HK-2 (cell line): ENCODE measurements around the gene DCDC2C.
"Not testable (repeated sequence)": the region's sequence is repeated elsewhere in the genome, so short reads cannot be mapped to it uniquely, and the experiment has no call there.

Experiments used
- DNase-seq: peaks from one replicate; pipeline ENCODE4 v3.0.0-alpha.2; 2018; ENCODE audit not compliant: unreplicated experiment

DCDC2C gene, protein sequence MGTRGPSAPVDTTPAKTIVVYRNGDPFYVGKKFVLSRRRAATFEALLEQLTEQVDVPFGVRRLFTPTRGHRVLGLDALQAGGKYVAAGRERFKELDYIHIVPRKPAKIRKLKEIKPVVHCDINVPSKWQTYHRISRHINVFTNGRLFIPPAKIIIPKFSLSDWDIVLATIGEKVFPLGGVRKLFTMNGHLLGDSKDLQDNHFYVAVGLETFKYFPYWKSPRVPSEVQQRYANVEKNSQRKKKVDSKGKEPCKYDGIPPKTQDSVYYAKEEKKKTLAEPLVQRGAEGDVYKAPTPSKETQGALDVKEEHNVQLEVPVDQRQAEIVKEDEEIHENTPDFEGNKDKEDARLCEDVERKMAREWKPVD

GRCh38 chr2:3703236-3703756, at the start of gene DCDC2C:
DCDC2C (plus strand) TSS chr2:3703575; CDS start chr2:3703752, 177 bp downstream.
- DNase-seq = no peak

DNA sequence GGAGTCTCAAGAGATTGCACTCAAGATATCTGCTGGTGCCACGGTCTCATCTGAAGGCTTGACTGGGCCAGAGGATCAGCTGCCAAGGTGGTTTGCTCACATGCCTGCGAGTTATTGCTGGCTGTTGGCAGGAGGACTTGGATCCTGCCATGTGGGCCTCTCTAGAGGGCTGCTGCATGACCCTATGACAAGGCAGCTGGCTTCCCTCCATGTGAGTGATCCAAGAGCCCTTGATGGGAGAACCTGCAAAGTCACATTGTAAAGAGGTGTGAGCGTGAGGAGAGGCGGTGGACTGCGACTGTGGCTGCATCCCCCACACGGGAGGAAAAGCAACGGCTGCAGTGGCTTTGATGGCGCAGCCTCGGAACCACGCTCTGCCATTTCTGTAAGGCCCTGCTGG, 49.4 kb upstream of the DCDC2C start:
- DNase-seq = no peak

GRCh38 chr2:3654531-3655225, 48.7 kb upstream of the DCDC2C start:
- DNase-seq = no peak

DNA sequence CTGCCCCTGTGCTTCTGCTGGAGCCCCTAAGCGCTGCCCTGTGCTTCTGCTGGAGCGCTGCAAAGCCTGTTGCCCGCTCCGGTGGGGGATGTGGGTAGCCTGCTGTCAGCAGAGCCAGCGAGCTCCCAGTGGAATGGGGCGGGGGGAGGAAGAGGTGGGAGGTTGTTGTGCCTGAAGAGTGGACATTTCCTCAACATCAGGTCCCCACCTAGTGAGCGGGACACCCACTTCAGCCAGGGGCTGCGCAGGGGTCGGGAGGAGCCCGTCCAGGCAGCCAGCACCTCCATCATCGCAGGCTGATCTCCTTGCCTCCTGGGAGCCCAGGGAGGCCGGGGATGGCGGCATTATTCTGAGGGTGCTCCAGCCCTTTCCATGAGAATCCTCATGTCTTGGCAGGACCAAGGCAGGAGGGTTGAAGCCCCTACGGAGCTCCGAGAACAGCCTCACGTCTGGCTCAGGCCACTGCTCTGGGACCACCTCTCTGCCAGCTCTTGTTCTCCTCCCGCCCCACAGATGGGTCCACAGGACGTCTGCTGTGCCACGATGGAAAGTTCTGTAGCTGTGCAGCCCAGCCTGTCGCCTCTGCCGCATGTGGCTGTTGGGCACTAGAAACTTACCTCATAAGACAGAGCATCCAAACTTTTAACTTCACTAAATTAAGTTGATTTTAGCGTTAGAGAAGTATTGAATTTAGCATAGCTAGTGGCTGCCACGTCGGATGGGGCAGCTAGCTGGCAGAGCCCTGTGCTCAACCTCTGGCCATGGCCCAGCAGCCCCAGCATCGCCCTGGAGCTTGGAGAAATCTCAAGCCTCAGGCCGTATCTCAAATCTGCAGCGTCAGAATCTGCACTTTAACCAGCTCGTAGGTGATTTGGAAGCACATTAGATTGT, 47.3 kb upstream of the DCDC2C start:
- no peak for DNase-seq

DNA sequence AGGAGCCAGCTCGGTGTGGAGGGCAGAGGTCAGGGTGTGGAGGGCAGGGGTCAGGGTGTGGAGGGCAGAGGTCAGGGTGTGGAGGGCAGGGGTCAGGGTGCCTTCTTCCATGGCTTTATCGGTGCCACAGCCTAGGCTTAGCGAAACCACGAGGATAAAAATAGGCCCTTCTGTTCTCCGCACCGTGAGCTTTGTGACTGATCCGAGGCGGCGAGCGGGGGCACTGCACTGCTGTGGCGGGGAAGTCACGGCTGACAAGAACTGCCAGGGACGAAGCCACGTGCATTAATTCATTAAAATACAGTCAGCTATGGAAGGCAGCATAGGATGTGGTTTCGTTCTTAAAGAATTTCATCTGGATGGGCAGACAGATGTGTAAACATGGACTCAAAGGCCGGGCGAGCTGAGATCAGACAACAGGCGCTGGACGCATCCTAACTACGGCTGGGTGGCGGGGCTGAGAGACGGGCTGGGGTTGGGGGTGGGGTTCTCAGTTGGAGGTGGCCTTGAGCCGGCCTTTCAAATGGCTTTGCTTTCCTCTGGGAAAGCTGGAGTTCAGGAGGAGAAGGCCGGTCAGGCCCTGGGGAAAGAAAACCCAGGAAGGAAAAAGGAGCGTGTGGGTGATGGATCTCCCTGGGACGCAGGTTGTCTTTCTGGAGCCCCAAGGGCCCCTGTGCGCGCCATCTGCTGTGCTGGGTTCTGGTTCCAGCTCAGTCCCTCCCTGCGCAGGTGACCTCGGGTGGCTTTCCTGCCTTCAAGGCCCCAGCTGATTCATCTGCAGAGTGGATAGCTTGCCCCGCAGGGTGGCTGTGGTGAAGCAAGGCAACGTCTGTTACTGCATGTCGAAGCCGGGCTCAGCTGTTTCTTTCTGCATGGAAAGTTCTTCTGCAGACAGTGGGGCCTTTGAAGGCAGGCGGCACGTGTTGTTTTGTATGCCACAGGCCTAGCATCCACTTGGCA, 46.3 kb upstream of the DCDC2C start:
- no peak for DNase-seq

DNA sequence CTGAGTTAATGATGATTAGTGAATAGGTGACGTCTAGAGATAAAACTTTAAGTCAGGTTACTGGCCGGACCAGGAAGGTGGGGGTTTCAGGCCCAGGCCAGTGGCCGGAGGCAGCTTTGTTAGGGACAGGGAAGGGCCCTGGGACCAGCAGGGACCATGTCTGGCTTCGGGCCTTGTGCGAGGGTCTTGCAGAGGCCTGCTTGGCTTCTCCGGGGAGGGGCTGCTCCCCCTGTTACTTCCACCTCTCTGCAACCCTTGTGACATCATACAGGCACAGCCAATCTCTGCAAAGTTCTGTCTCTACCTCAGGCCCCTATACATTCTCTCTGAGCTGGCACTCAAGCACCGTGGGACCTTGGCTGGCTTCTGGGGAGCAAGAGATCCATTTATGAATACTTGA, 45.5 kb upstream of the DCDC2C start, which contains the start of gene ALLC:
Gene ALLC, plus strand, starts transcription at position 320 of the 400 bp plus-strand sequence. CDS start 12,958 bp downstream, outside the sequence.
- DNase-seq = no peak

DNA sequence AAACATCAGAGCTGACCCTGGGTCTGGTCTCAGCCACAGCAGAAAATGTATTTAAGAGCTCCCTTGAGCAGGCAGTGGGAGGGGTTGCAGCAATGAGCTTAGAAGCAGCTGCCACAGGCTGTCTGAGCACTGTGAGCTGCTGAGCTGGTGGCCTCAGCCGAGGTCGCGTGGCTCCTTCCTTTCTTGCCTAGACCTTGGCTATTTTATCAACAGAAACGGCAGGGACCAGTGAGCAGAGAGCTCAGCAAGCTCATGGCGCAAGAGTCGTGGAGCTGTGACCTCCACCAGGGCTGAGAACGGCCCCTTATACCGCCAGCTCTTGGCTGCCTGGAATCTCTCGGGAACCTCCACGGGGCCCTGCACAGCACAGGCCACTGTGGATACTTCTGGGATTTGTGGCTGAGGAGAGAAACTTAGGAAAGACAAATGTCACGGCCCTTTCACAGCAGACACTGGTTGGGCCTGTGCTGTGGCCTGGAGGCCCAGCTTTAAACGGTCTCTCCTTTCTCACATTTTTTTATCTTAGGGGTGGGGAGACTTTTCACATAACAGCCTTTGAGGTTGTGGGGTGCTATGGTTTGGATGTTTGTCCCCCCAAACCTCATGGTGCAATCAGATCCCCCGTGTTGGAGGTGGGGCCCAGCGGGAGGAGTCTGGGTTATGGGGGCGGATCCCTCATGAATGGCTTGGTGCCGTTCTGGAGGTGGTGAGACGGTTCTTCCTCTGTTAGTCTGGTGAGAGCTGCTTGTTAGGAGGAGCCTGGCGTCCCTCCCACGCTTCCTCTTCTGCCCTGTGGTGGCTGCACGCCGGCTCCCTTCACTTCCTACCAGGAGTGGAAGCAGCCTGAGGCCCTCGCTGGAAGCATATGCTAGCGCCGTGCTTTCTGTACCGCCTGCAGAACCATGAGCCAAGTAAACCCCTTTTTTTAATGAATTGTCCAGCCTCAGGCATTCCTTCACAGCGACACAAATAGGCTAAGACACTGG, 43.6 kb upstream of the DCDC2C start:
- DNase-seq = no peak

DNA sequence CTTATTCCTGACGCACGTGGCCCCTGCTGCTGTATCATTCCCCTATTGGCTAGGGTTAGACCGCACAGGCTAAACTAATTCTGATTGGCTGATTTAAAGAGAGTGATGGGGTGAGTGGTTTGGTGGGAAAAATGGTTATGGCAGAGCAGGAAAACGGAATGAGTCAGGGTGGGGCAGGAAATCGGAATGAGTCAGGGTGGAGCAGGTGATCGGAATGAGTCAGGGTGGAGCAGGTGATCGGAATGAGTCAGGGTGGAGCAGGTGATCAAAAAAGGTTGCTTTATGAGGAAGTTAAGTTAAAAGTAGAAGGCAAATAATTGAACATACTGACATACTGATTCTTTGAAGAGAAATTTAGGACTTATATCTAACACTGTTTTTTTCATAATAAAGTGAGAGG, 42.7 kb upstream of the DCDC2C start:
- DNase-seq = not testable (repeated sequence)

DNA sequence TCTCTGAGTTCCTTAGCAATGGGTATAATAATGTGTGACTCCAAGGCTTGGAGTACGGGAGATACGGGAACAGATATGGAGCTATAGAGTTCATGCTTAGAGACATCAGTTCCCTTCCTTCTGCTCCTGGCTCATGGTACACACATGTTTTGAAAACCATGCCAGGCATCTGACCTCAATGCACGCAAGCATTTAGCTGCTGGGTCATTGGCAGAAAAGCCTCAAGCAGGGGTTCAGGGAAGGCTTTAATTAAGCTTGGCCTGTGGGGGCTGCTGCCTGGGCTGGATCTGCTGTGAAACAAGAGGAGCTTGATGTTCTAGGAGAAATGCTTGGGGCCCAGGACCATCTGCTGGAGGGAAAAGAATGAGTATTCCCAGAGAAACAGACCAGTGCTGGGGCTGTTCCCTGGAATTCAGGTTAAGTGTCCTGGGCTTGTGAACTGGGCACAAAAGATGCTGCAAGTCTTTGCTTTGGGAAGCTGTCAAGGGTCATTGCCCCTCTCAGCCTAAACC, 42.2 kb upstream of the DCDC2C start:
- no peak for DNase-seq

GRCh38 chr2:3662239-3662638, 41.1 kb upstream of the DCDC2C start:
- no peak for DNase-seq

DNA sequence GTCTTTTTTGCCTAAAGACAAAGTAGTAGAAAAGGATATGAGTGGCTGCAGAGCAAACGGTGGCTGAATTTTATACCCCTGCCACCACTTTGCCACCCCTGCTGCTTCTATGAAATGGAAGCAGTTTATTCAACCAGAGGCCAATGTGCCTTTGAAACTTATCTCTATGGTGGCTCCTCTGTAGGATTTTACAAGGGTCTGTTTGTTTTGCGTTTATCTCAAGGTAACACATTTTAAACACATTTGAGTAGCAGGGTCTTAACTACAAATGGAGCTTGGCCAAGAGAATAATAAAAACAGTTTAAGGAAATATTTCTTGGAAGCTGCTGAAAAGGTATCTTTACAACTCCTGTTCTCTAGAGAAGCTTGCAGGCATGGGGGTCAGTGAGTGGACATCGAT, 39.3 kb upstream of the DCDC2C start:
- DNase-seq = no peak

- no peak for DNase-seq
Observed at GRCh38 chr2:3664925-3665324, 38.5 kb upstream of the DCDC2C start.

- DNase-seq = no peak
Observed at GRCh38 chr2:3665886-3666612, 37.3 kb upstream of the DCDC2C start.

DNA sequence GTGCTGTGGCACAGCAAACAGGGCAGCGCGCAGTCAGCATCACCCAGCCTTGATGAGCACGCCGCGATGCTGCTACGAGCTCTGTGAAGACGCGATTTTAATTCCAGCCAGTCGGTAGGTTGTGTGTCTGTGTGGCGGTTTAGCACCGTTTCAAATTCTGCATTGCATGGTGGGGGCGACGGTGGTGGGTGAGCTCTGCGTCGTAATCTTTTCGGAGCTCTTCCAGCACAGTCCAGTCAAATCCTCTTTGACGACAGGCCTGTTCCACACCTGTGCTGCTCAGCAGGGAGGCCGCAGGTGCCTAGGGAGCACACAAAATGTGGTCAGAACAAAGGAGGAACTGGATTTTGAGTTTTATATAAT, 36.8 kb upstream of the DCDC2C start:
- no peak for DNase-seq

- DNase-seq = no peak
Observed at GRCh38 chr2:3667151-3667631, 36.2 kb upstream of the DCDC2C start.

DNA sequence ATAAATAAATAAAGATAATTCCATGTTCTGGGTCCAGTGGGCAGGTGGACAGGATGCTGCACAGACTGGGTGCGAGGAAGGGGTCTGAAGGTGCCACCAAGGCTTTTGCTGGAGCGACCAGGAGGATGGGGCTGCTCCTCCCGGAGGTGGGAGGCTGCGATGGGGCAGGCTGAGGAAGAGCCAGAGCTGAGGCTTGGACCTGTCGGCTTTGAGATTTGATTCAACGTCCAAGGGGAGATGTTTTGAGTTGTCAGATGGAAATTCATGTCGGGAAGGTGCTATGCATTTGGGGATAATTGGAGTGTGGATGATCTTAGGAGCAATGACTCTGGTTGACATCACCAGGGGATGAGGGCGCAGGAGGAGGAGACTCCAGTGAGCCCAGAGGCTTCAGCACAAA, 33.7 kb upstream of the DCDC2C start:
- DNase-seq = no peak

GRCh38 chr2:3670376-3670775, 33.0 kb upstream of the DCDC2C start:
- DNase-seq = no peak

DNA sequence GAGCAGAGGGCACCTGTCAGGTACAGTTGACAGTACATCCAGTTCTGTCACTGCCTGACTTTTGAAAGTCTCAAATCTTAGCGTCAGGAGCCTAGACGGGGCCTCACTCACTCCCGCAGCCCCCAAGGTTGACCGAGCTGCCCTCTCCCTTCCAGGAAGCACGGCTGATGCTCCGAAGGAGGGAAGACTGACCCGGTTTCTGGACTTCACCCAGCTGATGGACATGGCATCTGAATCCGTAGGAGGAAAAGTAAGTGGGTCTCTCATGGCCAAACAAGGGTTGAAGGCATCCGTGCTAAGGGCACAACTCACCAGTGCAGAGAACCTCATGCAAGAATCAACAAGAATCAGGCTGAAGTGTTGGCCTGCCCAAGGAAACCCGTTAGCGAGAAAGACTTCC, 32.4 kb upstream of the DCDC2C start:
- no peak for DNase-seq
